Uterus (tissue), 2 donors: ENCODE measurements around the gene CSF2.

Experiments used
- POLR2A ChIP-seq, 2 donors: fragments of 450-650 bp; IDR thresholded peaks; one replicate each; pipeline ENCODE4 v1.6.1; 2016; ENCODE audit warnings: antibody characterized with exemption in 2 of 2, mild to moderate bottlenecking in 1 of 2, moderate library complexity in 1 of 2
- TF ChIP-seq, protein P1 (sequence below), 4 experiments: fragments of 200-600 bp in 2 of 4; fragments of 450-650 bp in 2 of 4; sonication (generic) in 2 of 4; IDR thresholded peaks; one replicate each; pipeline ENCODE4 v1.5.1; 2016 to 2019; ENCODE audit warnings: antibody characterized with exemption in 4 of 4, mild to moderate bottlenecking in 2 of 4, moderate library complexity in 1 of 4

DNA sequence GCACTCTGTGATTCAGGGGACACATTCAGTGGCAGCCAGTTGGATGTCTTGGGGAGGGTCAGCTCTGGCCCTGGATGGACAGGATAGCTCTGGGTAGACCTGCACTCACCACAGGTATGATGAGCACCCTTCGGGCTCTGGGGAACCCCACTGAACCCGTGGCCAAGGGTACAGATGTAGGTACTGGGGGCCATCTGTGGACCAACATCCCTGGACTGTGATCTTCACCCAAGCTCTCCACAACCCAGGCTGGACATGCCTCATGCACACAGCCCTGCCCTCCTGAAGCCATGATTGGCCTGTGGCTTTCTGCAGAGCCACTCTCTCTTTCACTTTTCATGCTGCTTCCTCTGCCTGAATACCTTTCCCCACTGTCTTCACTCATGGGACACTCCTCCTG lies 46.6 kb upstream of the CSF2 start:
- TF ChIP-seq, protein P1, sequence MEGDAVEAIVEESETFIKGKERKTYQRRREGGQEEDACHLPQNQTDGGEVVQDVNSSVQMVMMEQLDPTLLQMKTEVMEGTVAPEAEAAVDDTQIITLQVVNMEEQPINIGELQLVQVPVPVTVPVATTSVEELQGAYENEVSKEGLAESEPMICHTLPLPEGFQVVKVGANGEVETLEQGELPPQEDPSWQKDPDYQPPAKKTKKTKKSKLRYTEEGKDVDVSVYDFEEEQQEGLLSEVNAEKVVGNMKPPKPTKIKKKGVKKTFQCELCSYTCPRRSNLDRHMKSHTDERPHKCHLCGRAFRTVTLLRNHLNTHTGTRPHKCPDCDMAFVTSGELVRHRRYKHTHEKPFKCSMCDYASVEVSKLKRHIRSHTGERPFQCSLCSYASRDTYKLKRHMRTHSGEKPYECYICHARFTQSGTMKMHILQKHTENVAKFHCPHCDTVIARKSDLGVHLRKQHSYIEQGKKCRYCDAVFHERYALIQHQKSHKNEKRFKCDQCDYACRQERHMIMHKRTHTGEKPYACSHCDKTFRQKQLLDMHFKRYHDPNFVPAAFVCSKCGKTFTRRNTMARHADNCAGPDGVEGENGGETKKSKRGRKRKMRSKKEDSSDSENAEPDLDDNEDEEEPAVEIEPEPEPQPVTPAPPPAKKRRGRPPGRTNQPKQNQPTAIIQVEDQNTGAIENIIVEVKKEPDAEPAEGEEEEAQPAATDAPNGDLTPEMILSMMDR (IDR thresholded peaks at IDR 0.05), result no peak
- no peak for TF ChIP-seq POLR2A (IDR thresholded peaks at IDR 0.05)
